OCI-LY7 (cell line): ENCODE results near the gene PPP4R4.

Source experiments
- EZH2phosphoT487 ChIP-seq: fragments of 200-600 bp; sonication (generic); IDR thresholded peaks from 2 replicates; pipeline ENCODE4 v1.6.1; 2018; ENCODE audit warnings: low read depth, borderline replicate concordance, mild to moderate bottlenecking, mixed run types, antibody characterized with exemption, low read length, moderate library complexity, mixed read lengths
- TF ChIP-seq, protein P1 (sequence below): fragments of 200-600 bp; sonication (generic); conservative IDR thresholded peaks from 2 replicates; pipeline ENCODE4 v1.5.1; 2014; ENCODE audit warnings: mild to moderate bottlenecking, antibody characterized with exemption, low read length, moderate library complexity, mixed read lengths

DNA sequence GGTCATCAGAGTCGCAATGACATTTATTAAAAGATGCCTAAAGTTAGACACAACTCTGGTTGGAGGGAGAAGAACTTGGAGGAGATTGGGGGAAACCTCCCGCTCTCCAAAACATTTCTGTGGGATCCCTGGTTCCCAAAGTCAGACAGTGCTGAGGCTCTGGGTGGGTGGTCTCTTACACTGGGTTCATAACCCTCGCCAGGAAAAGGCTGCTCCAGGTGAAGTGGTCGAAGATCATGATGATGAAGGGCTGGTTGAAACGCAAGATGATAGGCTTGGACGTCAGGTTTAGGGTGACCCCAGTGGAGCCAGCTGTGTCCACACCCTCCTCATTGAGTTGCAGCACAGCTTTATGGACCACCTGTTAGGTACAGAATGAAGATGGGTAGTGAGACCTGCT, 130.1 kb downstream of the PPP4R4 start:
- TF ChIP-seq, protein P1, sequence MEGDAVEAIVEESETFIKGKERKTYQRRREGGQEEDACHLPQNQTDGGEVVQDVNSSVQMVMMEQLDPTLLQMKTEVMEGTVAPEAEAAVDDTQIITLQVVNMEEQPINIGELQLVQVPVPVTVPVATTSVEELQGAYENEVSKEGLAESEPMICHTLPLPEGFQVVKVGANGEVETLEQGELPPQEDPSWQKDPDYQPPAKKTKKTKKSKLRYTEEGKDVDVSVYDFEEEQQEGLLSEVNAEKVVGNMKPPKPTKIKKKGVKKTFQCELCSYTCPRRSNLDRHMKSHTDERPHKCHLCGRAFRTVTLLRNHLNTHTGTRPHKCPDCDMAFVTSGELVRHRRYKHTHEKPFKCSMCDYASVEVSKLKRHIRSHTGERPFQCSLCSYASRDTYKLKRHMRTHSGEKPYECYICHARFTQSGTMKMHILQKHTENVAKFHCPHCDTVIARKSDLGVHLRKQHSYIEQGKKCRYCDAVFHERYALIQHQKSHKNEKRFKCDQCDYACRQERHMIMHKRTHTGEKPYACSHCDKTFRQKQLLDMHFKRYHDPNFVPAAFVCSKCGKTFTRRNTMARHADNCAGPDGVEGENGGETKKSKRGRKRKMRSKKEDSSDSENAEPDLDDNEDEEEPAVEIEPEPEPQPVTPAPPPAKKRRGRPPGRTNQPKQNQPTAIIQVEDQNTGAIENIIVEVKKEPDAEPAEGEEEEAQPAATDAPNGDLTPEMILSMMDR: no peak
- no peak for TF ChIP-seq EZH2phosphoT487
